D721Med (cell line): ENCODE data around the gene MRPL45.

ENCODE experiments used
- DNase-seq: peaks from one replicate; pipeline ENCODE4 v3.0.0; 2011; ENCODE audit warnings: low spot score; ENCODE audit not compliant: insufficient read length
- FAIRE-seq: peaks from 2 replicates; lab custom pipeline; 2011; peaks lifted over from hg19 to GRCh38; lab: Jason Lieb, UNC
- CTCF ChIP-seq: IDR thresholded peaks from 2 replicates; pipeline ENCODE4 v1.5.1; 2012; ENCODE audit warnings: mild to moderate bottlenecking, control low read depth; ENCODE audit not compliant: insufficient read depth; ENCODE audit errors: missing control alignments

The MRPL45 gene

GRCh38 chr17:38345743-38346142, 48.8 kb downstream of the MRPL45 start:
- TF ChIP-seq CTCF = no peak
- FAIRE-seq (no peak), DNase-seq (no peak)

GRCh38 chr17:38349097-38349730, 52.2 kb downstream of the MRPL45 start:
- DNase-seq = no peak
- TF ChIP-seq CTCF = peak; percentile 100
- FAIRE-seq = no peak

- DNase-seq = no peak
- TF ChIP-seq CTCF = no peak
- FAIRE-seq = no peak
Observed at GRCh38 chr17:38350035-38350434, 53.1 kb downstream of the MRPL45 start.

GRCh38 chr17:38351412-38352222, 54.6 kb downstream of the MRPL45 start, which contains the start of gene SOCS7:
TSS of gene SOCS7 (plus strand) at chr17:38351844. CDS start at chr17:38352053, 209 bp downstream.
- FAIRE-seq (no peak), DNase-seq (peak; percentile 67)
- no peak for TF ChIP-seq CTCF

GRCh38 chr17:38352245-38353085, 55.5 kb downstream of the MRPL45 start:
- TF ChIP-seq CTCF = no peak
- DNase-seq (no peak), FAIRE-seq (no peak)

- FAIRE-seq (no peak), DNase-seq (no peak)
- no peak for TF ChIP-seq CTCF
Observed at GRCh38 chr17:38353086-38353604, 56.2 kb downstream of the MRPL45 start.
